COLO829 (cell line): ENCODE measurements around the gene KRTAP20-1.

Experiments used
- DNase-seq: peaks from one replicate; pipeline ENCODE4 v3.0.0; 2012; ENCODE audit warnings: low spot score

The KRTAP20-1 gene

DNA sequence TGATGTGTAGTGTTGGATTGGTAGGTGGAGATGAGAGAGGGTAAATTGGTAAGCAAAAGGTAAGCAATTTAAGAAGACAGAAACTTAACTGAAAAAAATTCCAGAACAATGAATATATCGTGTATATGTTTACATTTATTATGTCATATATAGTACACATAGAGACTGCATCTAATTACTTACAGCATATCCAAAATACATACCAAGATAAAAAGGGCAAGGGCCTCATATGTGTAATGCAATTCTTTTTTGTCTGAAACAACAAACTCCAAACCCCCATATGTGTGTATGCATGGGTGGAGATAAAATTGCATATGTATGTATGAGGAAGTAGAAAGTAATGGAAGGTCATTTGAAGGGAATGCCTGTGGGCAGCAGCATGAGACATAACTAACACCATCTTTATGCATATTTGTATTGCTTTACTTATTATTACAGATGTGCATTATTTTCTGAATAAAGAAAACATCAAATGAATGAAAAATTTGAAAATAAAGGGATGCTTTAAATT is 30.7 kb downstream of the KRTAP20-1 start:
- no peak for DNase-seq

- DNase-seq: no peak
These were observed 36.7 kb downstream of the KRTAP20-1 start for GRCh38 chr21:30652891-30653290.
